HG02884 (cell line): ENCODE results near the gene GTF2H1.
"Not testable (repeated sequence)": the region's sequence is repeated elsewhere in the genome, so short reads cannot be mapped to it uniquely, and the experiment has no call there.

Source experiments
- ATAC-seq: cut with Tn5 transposase; IDR thresholded peaks from one replicate; pipeline ENCODE4 v1.9.1; 2021; ENCODE audit warnings: mild to moderate bottlenecking, moderate library complexity; ENCODE audit not compliant: unreplicated experiment

GTF2H1 gene

GRCh38 chr11:18317551-18317950 lies 4.8 kb upstream of the GTF2H1 start:
- ATAC-seq = no peak

- ATAC-seq = no peak
These were observed 2.5 kb upstream of the GTF2H1 start for GRCh38 chr11:18319914-18320313.

DNA sequence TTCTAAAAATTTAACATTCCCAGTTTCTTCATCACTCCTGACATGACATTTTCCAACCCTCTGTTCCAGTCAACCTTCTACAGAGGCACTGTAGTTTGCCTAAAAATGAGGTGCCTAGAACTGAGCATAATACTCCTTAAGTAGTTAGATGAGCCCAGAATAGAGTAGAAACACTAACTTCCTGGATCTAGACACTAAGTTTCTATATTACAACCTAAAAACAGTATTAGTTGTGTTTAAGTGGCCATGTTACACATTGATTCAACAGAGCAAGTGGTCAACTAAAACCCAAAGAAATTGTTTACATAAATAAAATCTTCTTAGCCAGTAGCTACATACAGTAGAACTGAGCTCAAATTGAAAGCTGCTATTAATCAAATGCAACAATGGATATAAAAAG lies 1.8 kb upstream of the GTF2H1 start:
- no peak for ATAC-seq

DNA sequence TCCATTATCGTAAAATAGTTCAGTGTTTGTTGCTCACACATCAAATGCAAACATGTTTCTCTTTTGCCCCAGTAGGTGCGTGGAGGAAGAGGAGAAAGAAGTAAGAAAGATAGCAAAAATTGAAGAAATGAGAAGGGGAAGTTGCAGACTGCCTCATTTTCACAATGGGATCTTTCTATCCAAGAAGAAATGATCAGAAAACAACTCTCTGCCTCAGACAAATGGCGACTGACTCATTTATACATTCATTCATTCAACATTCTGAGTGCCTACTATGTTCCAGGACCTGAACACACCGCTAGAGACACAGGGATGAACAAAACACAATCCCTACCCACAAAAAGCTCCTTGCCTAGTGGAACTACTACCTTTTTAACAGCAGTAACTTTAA lies 794 bp upstream of the GTF2H1 start:
- ATAC-seq = peak; percentile 3

DNA sequence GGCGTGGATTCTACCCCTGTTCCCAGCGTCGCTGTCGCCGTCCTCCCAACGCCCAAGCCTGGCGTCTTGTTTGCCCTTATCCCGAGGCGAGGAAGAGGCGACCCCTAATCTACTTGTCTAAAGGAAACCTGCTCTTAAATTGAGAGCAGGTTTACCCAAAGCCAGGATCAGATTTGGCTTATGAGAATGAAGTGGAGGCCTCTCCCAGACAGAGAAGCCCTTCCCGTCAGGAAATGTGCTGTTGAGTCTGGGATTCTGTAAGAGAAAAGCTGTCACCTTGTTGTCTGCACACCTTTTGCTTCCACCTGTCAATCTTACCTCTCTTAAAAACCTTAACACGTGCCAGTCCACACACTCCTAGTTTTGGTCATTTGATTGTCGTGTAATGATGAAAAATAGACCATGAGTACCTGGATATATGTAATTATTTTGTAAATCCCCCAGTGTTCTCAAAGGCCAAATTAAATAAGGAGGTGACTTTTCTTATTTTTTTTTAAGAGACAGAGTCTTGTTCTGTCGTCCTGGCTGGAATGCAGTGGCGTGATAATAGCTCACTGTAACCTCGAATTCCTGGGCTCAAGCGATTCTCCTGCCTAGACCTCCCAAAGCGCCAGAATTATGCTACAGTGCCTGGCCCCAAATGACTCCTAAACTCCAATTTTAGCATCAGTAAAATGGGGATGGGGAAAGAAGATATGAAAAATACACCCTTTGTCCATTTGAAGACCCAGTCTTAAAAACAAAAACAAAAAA lies 627 bp downstream of the GTF2H1 start:
- no peak for ATAC-seq

GRCh38 chr11:18323881-18324280 lies 1.5 kb downstream of the GTF2H1 start:
- ATAC-seq = not testable (repeated sequence)

GRCh38 chr11:18324381-18324780 lies 2.0 kb downstream of the GTF2H1 start:
- no peak for ATAC-seq

- peak; percentile 77 for ATAC-seq
These were observed 7.0 kb downstream of the GTF2H1 start for GRCh38 chr11:18329196-18329870.

GRCh38 chr11:18330921-18331320 lies 8.6 kb downstream of the GTF2H1 start:
- no peak for ATAC-seq

GRCh38 chr11:18332302-18332701 lies 9.9 kb downstream of the GTF2H1 start:
- no peak for ATAC-seq

GRCh38 chr11:18332891-18333290 lies 10.5 kb downstream of the GTF2H1 start:
- no peak for ATAC-seq

DNA sequence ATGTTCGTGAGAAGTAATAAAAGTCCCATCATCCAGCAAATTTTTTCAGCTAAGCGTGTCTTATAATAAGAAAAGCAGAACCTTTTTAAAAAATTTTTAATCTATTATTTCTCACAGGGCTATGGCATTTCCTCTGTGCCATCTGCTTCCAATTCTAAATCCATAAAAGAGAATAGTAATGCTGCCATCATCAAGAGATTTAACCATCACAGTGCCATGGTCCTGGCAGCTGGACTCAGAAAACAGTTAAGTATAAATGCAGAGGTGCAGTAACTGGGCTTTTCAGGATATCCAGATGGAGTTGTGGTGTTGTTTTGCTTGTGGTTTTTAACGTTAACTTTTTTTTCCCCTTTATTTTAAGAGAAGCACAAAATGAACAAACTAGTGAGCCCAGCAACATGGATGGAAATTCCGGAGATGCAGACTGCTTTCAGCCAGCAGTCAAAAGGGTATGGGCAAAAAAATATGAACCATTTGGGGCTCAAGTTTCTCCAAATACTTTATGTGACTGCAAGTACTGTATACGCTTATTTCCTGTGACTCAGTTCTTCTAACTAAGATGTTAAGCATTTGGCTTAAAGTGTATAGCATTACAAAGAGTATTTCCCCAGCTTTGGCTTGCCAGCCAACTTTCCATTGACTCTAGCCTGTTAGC lies 25.2 kb downstream of the GTF2H1 start:
- no peak for ATAC-seq

DNA sequence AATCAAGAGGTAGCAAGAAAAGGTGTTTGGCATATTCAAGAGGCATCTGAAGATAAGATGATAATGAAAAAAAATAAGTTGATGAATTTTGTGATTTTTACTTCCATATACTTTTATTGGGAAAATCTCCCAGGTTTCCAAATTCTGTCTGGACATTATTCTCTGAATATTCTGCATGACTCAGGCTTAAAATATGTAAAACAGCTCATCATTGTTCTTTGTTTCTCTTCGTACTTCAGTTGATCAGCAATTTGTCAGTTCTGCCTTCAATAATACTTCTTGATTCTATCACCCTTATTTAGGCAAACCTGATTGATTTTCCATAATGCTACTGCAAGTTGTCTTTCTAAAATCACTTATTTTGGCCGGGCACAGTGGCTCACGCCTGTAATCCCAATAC lies 30.2 kb downstream of the GTF2H1 start:
- ATAC-seq = no peak

- no peak for ATAC-seq
These were observed 36.3 kb downstream of the GTF2H1 start for GRCh38 chr11:18358646-18359045.

DNA sequence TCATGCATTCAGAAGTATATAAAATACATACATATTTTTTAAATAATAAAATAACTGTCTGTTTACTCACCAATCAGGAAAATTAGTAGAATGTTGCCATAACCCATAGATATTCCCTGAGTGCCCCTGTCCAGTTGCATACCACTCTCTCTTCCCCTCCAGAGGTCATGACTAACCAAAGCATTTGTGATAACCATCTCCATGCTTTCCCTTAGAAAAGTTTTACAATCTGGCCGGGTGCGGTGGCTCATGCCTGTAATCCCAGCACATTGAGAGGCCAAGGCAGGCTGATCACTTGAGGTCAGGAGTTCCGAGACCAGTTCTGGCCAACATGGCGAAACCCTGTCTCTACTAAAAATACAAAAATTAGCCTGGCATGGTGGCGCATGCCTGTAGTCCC lies 38.8 kb downstream of the GTF2H1 start:
- ATAC-seq = no peak

- no peak for ATAC-seq
These were observed 42.2 kb downstream of the GTF2H1 start for GRCh38 chr11:18364495-18365073.

- no peak for ATAC-seq
These were observed 43.4 kb downstream of the GTF2H1 start for GRCh38 chr11:18365741-18366140.

- ATAC-seq = no peak
These were observed 43.9 kb downstream of the GTF2H1 start for GRCh38 chr11:18366286-18366685.

DNA sequence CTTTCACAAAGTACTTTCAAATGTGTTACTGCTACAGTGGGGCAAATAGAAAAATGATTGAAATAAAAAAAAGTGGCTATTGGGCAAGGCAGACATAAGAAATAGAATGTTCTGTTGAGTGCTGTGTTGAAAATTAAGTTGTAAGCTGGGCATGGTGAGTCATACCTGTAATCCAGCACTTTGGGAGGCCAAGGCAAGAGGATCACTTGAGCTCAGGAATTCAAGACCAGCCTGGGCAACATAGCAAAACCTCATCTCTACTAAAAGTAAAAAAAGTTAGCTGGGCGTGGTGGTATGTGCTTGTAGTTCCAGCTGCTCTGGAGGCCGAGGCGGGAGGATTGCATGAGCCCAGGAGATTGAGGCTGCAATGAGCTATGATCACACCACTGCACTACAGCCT lies 45.1 kb downstream of the GTF2H1 start:
- ATAC-seq = no peak

- ATAC-seq = no peak
These were observed 45.9 kb downstream of the GTF2H1 start for GRCh38 chr11:18368221-18368620.

DNA sequence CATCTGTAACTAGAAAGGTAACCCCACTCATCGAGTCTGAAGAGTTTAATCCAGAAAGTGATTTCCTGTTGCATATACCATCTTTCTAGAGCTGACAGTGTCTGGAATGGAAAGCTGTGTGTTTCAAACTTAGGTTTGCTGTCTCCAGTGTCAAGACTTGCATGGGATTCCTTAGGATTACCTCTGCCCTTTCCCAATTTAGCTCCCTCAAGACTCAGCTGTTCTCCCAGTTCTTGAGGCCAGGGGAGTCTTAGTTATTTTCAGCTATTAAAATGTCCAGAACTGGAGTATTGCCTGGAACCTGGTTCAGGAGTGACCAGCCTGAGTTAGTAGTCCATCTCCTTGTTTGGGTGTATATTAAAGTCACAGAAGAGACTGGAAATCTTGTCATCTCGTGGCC lies 47.0 kb downstream of the GTF2H1 start:
- ATAC-seq = no peak

DNA sequence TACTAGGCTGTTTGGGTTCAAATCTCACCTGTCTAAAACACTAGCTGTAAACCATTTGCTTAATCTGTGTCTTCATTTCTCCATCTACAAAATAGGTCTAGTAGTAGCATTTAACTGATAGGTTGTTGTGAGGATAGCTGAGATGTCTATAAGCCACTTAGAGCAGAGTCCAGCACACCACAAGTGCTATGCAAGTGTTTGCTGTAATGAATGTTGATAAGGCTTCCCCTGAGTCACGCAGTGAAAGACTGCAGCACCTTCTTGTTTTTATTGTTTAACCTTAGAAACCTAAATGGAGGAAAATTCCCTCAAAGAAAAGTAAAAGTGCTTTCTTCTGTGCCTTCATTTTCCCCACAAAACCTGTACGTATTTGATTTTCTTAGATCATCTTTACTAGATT lies 48.9 kb downstream of the GTF2H1 start:
- ATAC-seq = no peak
